SK-N-SH (cell line): ENCODE data around the gene TNFSF15. TPM values are rescaled to one million over a fixed set of nuclear protein-coding genes. Genes with fewer than 3 reads are reported as not detected.
A peak's percentile ranks its signal among the peaks of the same experiment; 100 is the strongest.

ENCODE experiments used
- CTCF ChIA-PET: fragments of 300-600, 350-600 bp; formaldehyde crosslinking; extraction: SDS; loops from one replicate; lab custom pipeline; 2021; lab: Yijun Ruan, JAX
- POLR2A ChIA-PET: fragments of 350-600 bp; sonication (Branson Sonifier 250); formaldehyde crosslinking; extraction: SDS; loops from one replicate; lab custom pipeline; 2020; ENCODE audit warnings: antibody characterized with exemption, inconsistent platforms; lab: Yijun Ruan, JAX
- DNase-seq: peaks from one replicate; pipeline ENCODE4 v3.0.0; 2012
- H2AFZ ChIP-seq: fragments of 200-600 bp; sonication (generic); 2 replicates; pipeline ENCODE4 v1.8.1; 2016; ENCODE audit warnings: antibody characterized with exemption, mild to moderate bottlenecking, low read depth
- H3F3A ChIP-seq: fragments of 200-600 bp; sonication (generic); replicated peaks from 2 replicates; pipeline ENCODE3; 2016; ENCODE audit warnings: antibody characterized with exemption, mild to moderate bottlenecking; ENCODE audit not compliant: insufficient read depth
- H3K27ac ChIP-seq, 2 experiments: fragments of 200-500 bp in 1 of 2; fragments of 200-600 bp in 1 of 2; sonication (Bioruptor generic) in 1 of 2; sonication (generic), shearing (Covaris generic) in 1 of 2; 2 replicates each; pipeline versions ENCODE4 v1.5.1 to v1.6.1; 2014 to 2016; ENCODE audit warnings: low read depth in 2 of 2, inconsistent platforms in 1 of 2, low read length in 1 of 2, mild to moderate bottlenecking in 1 of 2, mixed read lengths in 1 of 2
- H3K27me3 ChIP-seq: fragments of 200-600 bp; sonication (generic), shearing (Covaris generic); 2 replicates; pipeline ENCODE4 v1.6.1; 2016; ENCODE audit warnings: mixed run types; ENCODE audit not compliant: insufficient read depth
- H3K36me3 ChIP-seq, 2 experiments: fragments of 200-500 bp in 1 of 2; fragments of 200-600 bp in 1 of 2; sonication (Bioruptor generic) in 1 of 2; sonication (generic) in 1 of 2; replicated peaks in 1 of 2; 2 replicates each; pipeline versions ENCODE3 to v1.5.1; 2014 to 2016; ENCODE audit warnings: low read length in 1 of 2, mild to moderate bottlenecking in 1 of 2; ENCODE audit not compliant: insufficient read depth in 2 of 2, control insufficient read depth in 1 of 2
- H3K4me1 ChIP-seq, 2 experiments: fragments of 200-500 bp in 1 of 2; fragments of 200-600 bp in 1 of 2; sonication (Bioruptor generic) in 1 of 2; sonication (generic), shearing (Covaris generic) in 1 of 2; 2 replicates each; pipeline versions ENCODE4 v1.5.1 to v1.6.1; 2014 to 2016; ENCODE audit warnings: low read depth in 1 of 2, low read length in 1 of 2, mixed run types in 1 of 2; ENCODE audit not compliant: insufficient read depth in 2 of 2, control insufficient read depth in 1 of 2
- H3K4me2 ChIP-seq: fragments of 200-600 bp; sonication (generic), shearing (Covaris generic); 2 replicates; pipeline ENCODE4 v1.6.1; 2017; ENCODE audit warnings: mixed run types
- H3K4me3 ChIP-seq, 2 experiments: fragments of 200-500 bp in 1 of 2; fragments of 200-600 bp in 1 of 2; sonication (Bioruptor generic) in 1 of 2; sonication (generic), shearing (Covaris generic) in 1 of 2; 2 replicates each; pipeline versions ENCODE4 v1.5.1 to v1.8.1; 2014 to 2016; ENCODE audit warnings: low read depth in 2 of 2, inconsistent platforms in 1 of 2, low read length in 1 of 2, mild to moderate bottlenecking in 1 of 2, mixed read lengths in 1 of 2, moderate library complexity in 1 of 2
- H3K79me2 ChIP-seq: fragments of 200-600 bp; sonication (generic); 2 replicates; pipeline ENCODE4 v1.8.1; 2017; ENCODE audit warnings: mild to moderate bottlenecking; ENCODE audit not compliant: insufficient read depth
- H3K9ac ChIP-seq: fragments of 200-600 bp; sonication (generic); 2 replicates; pipeline ENCODE4 v1.6.1; 2017; ENCODE audit warnings: mixed run types
- H3K9me2 ChIP-seq: fragments of 200-600 bp; sonication (generic); 2 replicates; pipeline ENCODE4 v1.6.1; 2017; ENCODE audit warnings: mixed run types
- H3K9me3 ChIP-seq: fragments of 200-600 bp; sonication (generic); 2 replicates; pipeline ENCODE4 v1.6.1; 2017; ENCODE audit warnings: mixed run types, mild to moderate bottlenecking, moderate library complexity
- H4K20me1 ChIP-seq: fragments of 200-600 bp; sonication (generic); 2 replicates; pipeline ENCODE4 v1.6.1; 2017; ENCODE audit warnings: mild to moderate bottlenecking, mixed run types; ENCODE audit not compliant: insufficient read depth
- CHD2 ChIP-seq: fragments of 150-350 bp; IDR thresholded peaks from 2 replicates; pipeline ENCODE4 v1.6.1; 2018; ENCODE audit warnings: low read length; ENCODE audit not compliant: partially characterized antibody
- ELF1 ChIP-seq: IDR thresholded peaks from 2 replicates; pipeline ENCODE4 v1.4.0; 2012
- GABPA ChIP-seq: IDR thresholded peaks from 2 replicates; pipeline ENCODE4 v1.4.0; 2012; ENCODE audit warnings: low read depth, mild to moderate bottlenecking
- GATA2 ChIP-seq: sonication (generic); formaldehyde crosslinking; IDR thresholded peaks from 2 replicates; pipeline ENCODE4 v1.5.0; 2020; ENCODE audit warnings: mild to moderate bottlenecking, missing genetic modification reagents
- JUND ChIP-seq: IDR thresholded peaks from 2 replicates; pipeline ENCODE4 v1.4.0; 2012
- MAX ChIP-seq: IDR thresholded peaks from 2 replicates; pipeline ENCODE4 v1.4.0; 2012; ENCODE audit warnings: low read depth
- MEF2A ChIP-seq: IDR thresholded peaks from 2 replicates; pipeline ENCODE4 v1.4.0; 2012; ENCODE audit warnings: low read depth, borderline replicate concordance
- MXI1 ChIP-seq: IDR thresholded peaks from 2 replicates; pipeline ENCODE4 v1.6.1; 2012; ENCODE audit warnings: mild to moderate bottlenecking, low read depth, low read length, improper control_type of control experiment
- NFIC ChIP-seq: IDR thresholded peaks from 2 replicates; pipeline ENCODE4 v1.4.0; 2012; ENCODE audit warnings: borderline replicate concordance
- PBX3 ChIP-seq: IDR thresholded peaks from 2 replicates; pipeline ENCODE4; 2012
- RFX5 ChIP-seq: IDR thresholded peaks from 2 replicates; pipeline ENCODE4 v1.6.1; 2012; ENCODE audit warnings: mild to moderate bottlenecking, improper control_type of control experiment, low read length
- SIN3A ChIP-seq: IDR thresholded peaks from 2 replicates; pipeline ENCODE4 v1.6.1; 2012; ENCODE audit warnings: low read depth, mild to moderate bottlenecking, low read length, moderate library complexity, borderline replicate concordance
- SMC3 ChIP-seq: IDR thresholded peaks from 2 replicates; pipeline ENCODE4 v1.6.1; 2012; ENCODE audit warnings: low read depth, low read length, improper control_type of control experiment
- TCF12 ChIP-seq: IDR thresholded peaks from 2 replicates; pipeline ENCODE4 v1.4.0; 2012
- YY1 ChIP-seq: IDR thresholded peaks from 2 replicates; pipeline ENCODE4 v1.4.0; 2012; ENCODE audit warnings: low read depth, mild to moderate bottlenecking
- ZBTB33 ChIP-seq: IDR thresholded peaks from 2 replicates; pipeline ENCODE4 v1.4.0; 2012; ENCODE audit warnings: low read depth, borderline replicate concordance
- WGBS: methylation state at CpG from one replicate; pipeline ENCODE4 v1.1.6; 2017; ENCODE audit warnings: low lambda C conversion rate; 5-methylcytosine and 5-hydroxymethylcytosine counted together
- polyA plus RNA-seq, 3 experiments: library from polyadenylated mRNA; depleted of rRNA; stranded (reverse); fragments of >200 nt; gene quantifications; 2 replicates each; pipeline ENCODE4 v1.2.3, GENCODE V29; 2012
- TF ChIP-seq, protein P1 (sequence below): fragments of 200-600 bp; sonication (generic); IDR thresholded peaks from 2 replicates; pipeline ENCODE4 v1.6.1; 2017; ENCODE audit warnings: antibody characterized with exemption, mild to moderate bottlenecking, moderate library complexity
- TF ChIP-seq, protein P2 (sequence below): fragments of 150-350 bp; IDR thresholded peaks from 2 replicates; pipeline ENCODE4 v1.6.1; 2016; ENCODE audit warnings: mild to moderate bottlenecking, low read depth, low read length

Gene TNFSF15
- polyA plus RNA-seq, 1 of the 3 experiments (the other 2 are of a cell fraction): 0.64 TPM

- H3K4me1 ChIP-seq: no peaks in the 10 kb centered on the region
- TF ChIP-seq SIN3A (no peak), MXI1 (no peak), TCF12 (no peak), NFIC (no peak), MAX (no peak), RFX5 (no peak)
- TF ChIP-seq, all 33 proteins: peak for 0
- H3K9ac ChIP-seq: no peak overlapping the region
- H3K27ac ChIP-seq: no peak overlapping the region
- H3K36me3 ChIP-seq: no peaks in the 10 kb centered on the region
- H4K20me1 ChIP-seq: no peaks in the 10 kb centered on the region
- H3K4me2 ChIP-seq: peak overlapping the region; percentile 23; the same call in 1 of the 2 replicates
- 21% methylated on average over 1 of the region's 1 CpG for WGBS
- POLR2A ChIA-PET: no interaction called here
- no peaks in the 10 kb centered on the region for H3K79me2 ChIP-seq
- peaks cover 6% of the 10 kb centered on the region for H3F3A ChIP-seq
- no peaks in the 10 kb centered on the region for H3K9me2 ChIP-seq
- no peaks in the 10 kb centered on the region for H3K9me3 ChIP-seq
- H3K27me3 ChIP-seq: 0 out of 2 replicates have a peak, but pooled peaks cover 7% of the 10 kb centered on the region
- no peak for DNase-seq
- CTCF ChIA-PET: interaction anchor here (0.6 kb wide), 1 partner anchor 51 kb away, joined by 4 read pairs; no protein-coding TSS in a partner anchor
- H3K4me3 ChIP-seq: no peak overlapping the region
- no peak overlapping the region for H2AFZ ChIP-seq
These were observed 36.2 kb downstream of the TNFSF15 start for GRCh38 chr9:114769624-114770023.

- H3K79me2 ChIP-seq: no peaks in the 10 kb centered on the region
- no peaks in the 10 kb centered on the region for H3K9me2 ChIP-seq
- no peaks in the 10 kb centered on the region for H4K20me1 ChIP-seq
- no peak overlapping the region for H3K4me2 ChIP-seq
- 0 out of 2 replicates have a peak, but pooled peaks cover 7% of the 10 kb centered on the region for H3K27me3 ChIP-seq
- H3K9me3 ChIP-seq: no peaks in the 10 kb centered on the region
- 45% methylated on average over 4 of the region's 4 CpGs for WGBS
- H2AFZ ChIP-seq: no peak overlapping the region
- no peak overlapping the region for H3K4me3 ChIP-seq
- TF ChIP-seq GABPA (no peak), MEF2A (no peak), CHD2 (no peak), GATA2 (no peak), PBX3 (no peak), ELF1 (no peak), MAX (no peak), JUND (no peak), YY1 (no peak), SMC3 (no peak), ZBTB33 (no peak)
- TF ChIP-seq, protein P1, sequence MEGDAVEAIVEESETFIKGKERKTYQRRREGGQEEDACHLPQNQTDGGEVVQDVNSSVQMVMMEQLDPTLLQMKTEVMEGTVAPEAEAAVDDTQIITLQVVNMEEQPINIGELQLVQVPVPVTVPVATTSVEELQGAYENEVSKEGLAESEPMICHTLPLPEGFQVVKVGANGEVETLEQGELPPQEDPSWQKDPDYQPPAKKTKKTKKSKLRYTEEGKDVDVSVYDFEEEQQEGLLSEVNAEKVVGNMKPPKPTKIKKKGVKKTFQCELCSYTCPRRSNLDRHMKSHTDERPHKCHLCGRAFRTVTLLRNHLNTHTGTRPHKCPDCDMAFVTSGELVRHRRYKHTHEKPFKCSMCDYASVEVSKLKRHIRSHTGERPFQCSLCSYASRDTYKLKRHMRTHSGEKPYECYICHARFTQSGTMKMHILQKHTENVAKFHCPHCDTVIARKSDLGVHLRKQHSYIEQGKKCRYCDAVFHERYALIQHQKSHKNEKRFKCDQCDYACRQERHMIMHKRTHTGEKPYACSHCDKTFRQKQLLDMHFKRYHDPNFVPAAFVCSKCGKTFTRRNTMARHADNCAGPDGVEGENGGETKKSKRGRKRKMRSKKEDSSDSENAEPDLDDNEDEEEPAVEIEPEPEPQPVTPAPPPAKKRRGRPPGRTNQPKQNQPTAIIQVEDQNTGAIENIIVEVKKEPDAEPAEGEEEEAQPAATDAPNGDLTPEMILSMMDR: no peak
- TF ChIP-seq, protein P2, sequence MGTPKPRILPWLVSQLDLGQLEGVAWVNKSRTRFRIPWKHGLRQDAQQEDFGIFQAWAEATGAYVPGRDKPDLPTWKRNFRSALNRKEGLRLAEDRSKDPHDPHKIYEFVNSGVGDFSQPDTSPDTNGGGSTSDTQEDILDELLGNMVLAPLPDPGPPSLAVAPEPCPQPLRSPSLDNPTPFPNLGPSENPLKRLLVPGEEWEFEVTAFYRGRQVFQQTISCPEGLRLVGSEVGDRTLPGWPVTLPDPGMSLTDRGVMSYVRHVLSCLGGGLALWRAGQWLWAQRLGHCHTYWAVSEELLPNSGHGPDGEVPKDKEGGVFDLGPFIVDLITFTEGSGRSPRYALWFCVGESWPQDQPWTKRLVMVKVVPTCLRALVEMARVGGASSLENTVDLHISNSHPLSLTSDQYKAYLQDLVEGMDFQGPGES: no peak
- DNase-seq: no peak
- no peaks in the 10 kb centered on the region for H3F3A ChIP-seq
- POLR2A ChIA-PET: no interaction called here
- H3K9ac ChIP-seq: no peak overlapping the region
- no peaks in the 10 kb centered on the region for H3K4me1 ChIP-seq
- H3K36me3 ChIP-seq: no peaks in the 10 kb centered on the region
- CTCF ChIA-PET: no interaction called here
- H3K27ac ChIP-seq: no peak overlapping the region
These were observed 42.6 kb downstream of the TNFSF15 start for GRCh38 chr9:114763220-114763619.
